ENCODE results near the gene GOLGA3.
"Not testable (repeated sequence)": the region's sequence is repeated elsewhere in the genome, so short reads cannot be mapped to it uniquely, and the experiment has no call there.

Gene GOLGA3

GRCh38 chr12:132841151-132841550 lies 12.5 kb upstream of the GOLGA3 start:
- DNase-seq: no peak

- DNase-seq: no peak
These were observed 11.9 kb upstream of the GOLGA3 start for GRCh38 chr12:132840536-132840935.

- DNase-seq: no peak
These were observed 11.0 kb upstream of the GOLGA3 start for GRCh38 chr12:132839558-132840235.

GRCh38 chr12:132838410-132839080 lies 9.9 kb upstream of the GOLGA3 start:
- DNase-seq: no peak

- no peak for DNase-seq
These were observed 9.2 kb upstream of the GOLGA3 start for GRCh38 chr12:132837693-132838409.

- DNase-seq: no peak
These were observed 8.2 kb upstream of the GOLGA3 start for GRCh38 chr12:132836795-132837331.

GRCh38 chr12:132836230-132836629 lies 7.6 kb upstream of the GOLGA3 start:
- not testable (repeated sequence) for DNase-seq

- DNase-seq: no peak
These were observed 6.7 kb upstream of the GOLGA3 start for GRCh38 chr12:132835076-132836025.

- DNase-seq: peak; percentile 71
These were observed 5.6 kb upstream of the GOLGA3 start for GRCh38 chr12:132834181-132834711.

GRCh38 chr12:132833341-132833740 lies 4.7 kb upstream of the GOLGA3 start:
- DNase-seq: no peak

- no peak for DNase-seq
These were observed 3.1 kb upstream of the GOLGA3 start for GRCh38 chr12:132831771-132832170.

- DNase-seq: peak; percentile 77
These were observed 636 bp downstream of the GOLGA3 start for GRCh38 chr12:132827763-132828703.

- DNase-seq: no peak
These were observed 2.8 kb downstream of the GOLGA3 start for GRCh38 chr12:132825861-132826260.

- no peak for DNase-seq
These were observed 3.6 kb downstream of the GOLGA3 start for GRCh38 chr12:132825089-132825488.

GRCh38 chr12:132824053-132824452 lies 4.6 kb downstream of the GOLGA3 start:
- DNase-seq: no peak

- DNase-seq: no peak
These were observed 10.1 kb downstream of the GOLGA3 start for GRCh38 chr12:132818562-132818961.

- no peak for DNase-seq
These were observed 14.4 kb downstream of the GOLGA3 start for GRCh38 chr12:132814232-132814631.

- no peak for DNase-seq
These were observed 15.2 kb downstream of the GOLGA3 start for GRCh38 chr12:132813443-132813842.

GRCh38 chr12:132812631-132813305 lies 15.9 kb downstream of the GOLGA3 start:
- no peak for DNase-seq

GRCh38 chr12:132809391-132809790 lies 19.3 kb downstream of the GOLGA3 start:
- not testable (repeated sequence) for DNase-seq

Data from activated CD8-positive, alpha-beta memory T cell treated with anti-CD3 and anti-CD28 coated beads for 24 hours (primary cell).